Measurements from ENCODE around the gene MAPK10. TPM values are rescaled to one million over a fixed set of nuclear protein-coding genes. Genes with fewer than 3 reads are reported as not detected.

MAPK10 gene
- total and polyA plus RNA-seq, 2 donors (not counting 3 experiments of a cell fraction or from before 2014, with no cell fraction given): 0.17 TPM; not detected in 1

DNA sequence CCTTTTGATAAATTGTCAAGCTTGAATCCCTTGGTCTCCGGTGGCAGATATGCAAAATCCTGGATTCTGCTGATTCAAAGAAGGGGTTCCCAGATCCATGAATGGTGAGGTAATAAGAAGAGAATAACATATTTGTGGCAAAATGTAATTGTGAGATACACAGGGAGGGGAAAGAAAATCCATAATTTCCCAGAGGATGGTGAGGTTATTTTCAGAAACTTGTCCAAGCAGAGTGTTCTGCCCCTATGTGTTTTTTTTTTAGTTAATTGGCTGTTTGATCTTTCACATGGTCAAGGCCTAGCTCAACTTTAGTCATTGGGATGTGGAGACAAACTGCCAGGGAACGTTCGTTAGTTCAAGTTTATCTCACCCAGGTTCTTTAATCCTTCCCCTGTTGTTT, 408.8 kb downstream of the MAPK10 start:
- H3K4me1 ChIP-seq (ENCODE audit: control insufficient read depth, extremely low read depth, insufficient read depth, low read length): peaks cover 26% of the 10 kb centered on the region
- H3K4me2 ChIP-seq (ENCODE audit: insufficient read depth, low read length): no peak overlapping the region
- DNase-seq (ENCODE audit: low read depth, low spot score) (no peak), FAIRE-seq (no peak)
- intact Hi-C loops (cut with micrococcal nuclease) (no loop called here), dilution Hi-C loops (cut with MboI; ENCODE audit: extremely low pct_ligation_motif_present, low sequenced_read_pairs) (no loop called here)
- no peak overlapping the region for H3K4me3 ChIP-seq (replicated peaks in 1 of 3; ENCODE audit: insufficient read depth in 1 of 3, low read depth in 1 of 3, low read length in 3 of 3)
- BruUV-seq (replicated peaks): no TSS peak
- H3K27ac ChIP-seq (ENCODE audit: insufficient read depth, low read depth, low read length): no peak overlapping the region
- no peak overlapping the region for H3K9ac ChIP-seq (replicated peaks; ENCODE audit: extremely low read depth, insufficient read depth, low read length)
- peaks cover 2 to 3% of the 10 kb centered on the region in 2 experiments for H3K36me3 ChIP-seq (ENCODE audit: control insufficient read depth in 2 of 2, extremely low read depth in 1 of 2, insufficient read depth in 2 of 2, low read length in 2 of 2)
- peaks cover 4% of the 10 kb centered on the region for H4K20me1 ChIP-seq (replicated peaks; ENCODE audit: control insufficient read depth, extremely low read depth, insufficient read depth, low read length)
- H3K27me3 ChIP-seq (ENCODE audit: control insufficient read depth in 2 of 2, insufficient read depth in 2 of 2, low read length in 2 of 2): no peaks in the 10 kb centered on the region
- ChIA-PET CTCF (interaction anchor here (1.0 to 1.6 kb wide), 4 partner anchors 13 to 154 kb away, joined by 3 to 7 read pairs (median 3); no protein-coding TSS in a partner anchor), POLR2A (no interaction called here)
- peaks cover 88% of the 10 kb centered on the region for H3K79me2 ChIP-seq (ENCODE audit: control insufficient read depth, insufficient read depth, low read length)
- H3K9me3 ChIP-seq (replicated peaks; ENCODE audit: control insufficient read depth, insufficient read depth, low read length): no peaks in the 10 kb centered on the region
- no peaks in the 10 kb centered on the region for H3K9me1 ChIP-seq (replicated peaks; ENCODE audit: control insufficient read depth, extremely low read depth, insufficient read depth, low read length)
- no peak overlapping the region for H2AFZ ChIP-seq (ENCODE audit: low read depth, low read length)
- TF ChIP-seq POLR2A (IDR thresholded peaks at IDR 0.05; ENCODE audit: low read depth, low read length) (no peak), GATA2 (IDR thresholded peaks at IDR 0.05; ENCODE audit: insufficient read depth, insufficient read length, low read depth, low read length) (no peak), JUN (IDR thresholded peaks at IDR 0.05; ENCODE audit: borderline replicate concordance, insufficient read depth, insufficient read length, low read depth) (no peak), FOS (IDR thresholded peaks at IDR 0.05; ENCODE audit: borderline replicate concordance, insufficient read depth, low read length) (no peak), MYC (IDR thresholded peaks at IDR 0.05; ENCODE audit: low read depth, low read length) (no peak), MAX (IDR thresholded peaks at IDR 0.05; ENCODE audit: insufficient read depth, insufficient read length) (no peak), EZH2 (IDR thresholded peaks at IDR 0.05; ENCODE audit: borderline replicate concordance, low read depth, low read length, severe bottlenecking) (no peak), POLR2AphosphoS5 (IDR thresholded peaks at IDR 0.05; ENCODE audit: insufficient read depth, low read depth, low read length) (no peak)
- TF ChIP-seq, protein P1, sequence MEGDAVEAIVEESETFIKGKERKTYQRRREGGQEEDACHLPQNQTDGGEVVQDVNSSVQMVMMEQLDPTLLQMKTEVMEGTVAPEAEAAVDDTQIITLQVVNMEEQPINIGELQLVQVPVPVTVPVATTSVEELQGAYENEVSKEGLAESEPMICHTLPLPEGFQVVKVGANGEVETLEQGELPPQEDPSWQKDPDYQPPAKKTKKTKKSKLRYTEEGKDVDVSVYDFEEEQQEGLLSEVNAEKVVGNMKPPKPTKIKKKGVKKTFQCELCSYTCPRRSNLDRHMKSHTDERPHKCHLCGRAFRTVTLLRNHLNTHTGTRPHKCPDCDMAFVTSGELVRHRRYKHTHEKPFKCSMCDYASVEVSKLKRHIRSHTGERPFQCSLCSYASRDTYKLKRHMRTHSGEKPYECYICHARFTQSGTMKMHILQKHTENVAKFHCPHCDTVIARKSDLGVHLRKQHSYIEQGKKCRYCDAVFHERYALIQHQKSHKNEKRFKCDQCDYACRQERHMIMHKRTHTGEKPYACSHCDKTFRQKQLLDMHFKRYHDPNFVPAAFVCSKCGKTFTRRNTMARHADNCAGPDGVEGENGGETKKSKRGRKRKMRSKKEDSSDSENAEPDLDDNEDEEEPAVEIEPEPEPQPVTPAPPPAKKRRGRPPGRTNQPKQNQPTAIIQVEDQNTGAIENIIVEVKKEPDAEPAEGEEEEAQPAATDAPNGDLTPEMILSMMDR (IDR thresholded peaks at IDR 0.05; ENCODE audit: extremely low read depth in 1 of 2, insufficient read depth in 1 of 2, low read depth in 1 of 2, low read length in 2 of 2): no peak

Measured in endothelial cell of umbilical vein (primary cell).